Omental fat pad (tissue), 4 donors: Measurements from ENCODE around the gene PTRH1. TPM values are rescaled to one million over a fixed set of nuclear protein-coding genes. Genes with fewer than 3 reads are reported as not detected.

Experiments
- ATAC-seq: fragments of 150-250 bp; one replicate; pipeline ENCODE4 v1.9.1; 2016; ENCODE audit warnings: mild to moderate bottlenecking, moderate library complexity; ENCODE audit not compliant: low FRiP score
- DNase-seq: peaks from one replicate; pipeline ENCODE4 v3.0.0-alpha.2; 2019; ENCODE audit warnings: low spot score
- total RNA-seq, 4 donors: library from RNA; depleted of rRNA; stranded (reverse); fragments of >200 nt; gene quantifications; one replicate each; pipeline ENCODE4 v1.1.0, GENCODE V29; 2016
- TF ChIP-seq, protein P1 (sequence below), 3 donors: fragments of 450-650 bp; IDR thresholded peaks; one replicate each; pipeline ENCODE4 v1.5.1; 2016 to 2017; ENCODE audit warnings: antibody characterized with exemption in 3 of 3, mild to moderate bottlenecking in 3 of 3, moderate library complexity in 2 of 3

The PTRH1 gene
- total RNA-seq, 4 donors from 2014 or later = 13.4 to 33.5 (median 23.6) TPM

DNA sequence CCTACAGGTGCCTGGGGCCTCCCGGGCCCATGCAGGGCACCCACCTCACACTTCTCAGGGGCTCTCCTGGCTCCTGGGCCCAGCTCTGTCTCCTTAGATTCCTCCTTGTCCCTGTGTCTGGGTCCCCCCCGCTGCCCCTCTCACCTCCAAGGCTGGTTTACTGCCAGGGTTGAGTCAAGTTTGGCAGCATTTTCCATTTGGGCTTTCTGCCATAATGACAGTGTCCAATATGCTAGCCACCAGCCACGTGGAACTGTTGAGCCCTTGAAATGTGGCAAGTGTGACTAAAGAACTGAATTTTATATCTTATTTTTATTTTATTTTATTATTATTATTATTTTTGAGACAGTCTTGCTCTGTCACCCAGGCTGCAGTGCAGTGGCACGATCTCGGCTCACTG, 2.3 kb upstream of the PTRH1 start:
- TF ChIP-seq, protein P1, sequence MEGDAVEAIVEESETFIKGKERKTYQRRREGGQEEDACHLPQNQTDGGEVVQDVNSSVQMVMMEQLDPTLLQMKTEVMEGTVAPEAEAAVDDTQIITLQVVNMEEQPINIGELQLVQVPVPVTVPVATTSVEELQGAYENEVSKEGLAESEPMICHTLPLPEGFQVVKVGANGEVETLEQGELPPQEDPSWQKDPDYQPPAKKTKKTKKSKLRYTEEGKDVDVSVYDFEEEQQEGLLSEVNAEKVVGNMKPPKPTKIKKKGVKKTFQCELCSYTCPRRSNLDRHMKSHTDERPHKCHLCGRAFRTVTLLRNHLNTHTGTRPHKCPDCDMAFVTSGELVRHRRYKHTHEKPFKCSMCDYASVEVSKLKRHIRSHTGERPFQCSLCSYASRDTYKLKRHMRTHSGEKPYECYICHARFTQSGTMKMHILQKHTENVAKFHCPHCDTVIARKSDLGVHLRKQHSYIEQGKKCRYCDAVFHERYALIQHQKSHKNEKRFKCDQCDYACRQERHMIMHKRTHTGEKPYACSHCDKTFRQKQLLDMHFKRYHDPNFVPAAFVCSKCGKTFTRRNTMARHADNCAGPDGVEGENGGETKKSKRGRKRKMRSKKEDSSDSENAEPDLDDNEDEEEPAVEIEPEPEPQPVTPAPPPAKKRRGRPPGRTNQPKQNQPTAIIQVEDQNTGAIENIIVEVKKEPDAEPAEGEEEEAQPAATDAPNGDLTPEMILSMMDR (IDR thresholded peaks at IDR 0.05) = no peak
- no peak for DNase-seq
- ATAC-seq = no peak

DNA sequence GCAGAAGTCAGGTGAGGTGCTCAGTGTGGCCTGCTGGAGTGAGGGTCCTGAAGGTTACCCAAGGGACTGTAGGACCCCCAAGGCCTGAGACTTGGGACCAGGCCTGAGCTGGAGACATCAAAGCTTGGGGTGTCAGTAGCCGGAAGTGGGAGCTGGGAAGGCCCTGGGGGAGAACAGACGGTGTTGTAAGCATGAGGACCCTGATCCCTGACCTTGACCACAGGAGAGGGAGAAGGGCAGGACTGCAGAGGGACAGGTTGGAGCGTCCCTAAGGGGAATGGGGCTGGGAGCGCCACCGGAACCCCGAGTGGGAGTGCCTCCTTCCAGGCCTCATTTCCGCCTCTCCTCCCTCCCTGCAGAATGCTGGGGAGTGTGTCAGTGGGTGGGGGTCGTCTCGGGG, 949 bp upstream of the PTRH1 start:
- ATAC-seq (no peak), DNase-seq (no peak)
- TF ChIP-seq, protein P1 (IDR thresholded peaks at IDR 0.05) = no peak

DNA sequence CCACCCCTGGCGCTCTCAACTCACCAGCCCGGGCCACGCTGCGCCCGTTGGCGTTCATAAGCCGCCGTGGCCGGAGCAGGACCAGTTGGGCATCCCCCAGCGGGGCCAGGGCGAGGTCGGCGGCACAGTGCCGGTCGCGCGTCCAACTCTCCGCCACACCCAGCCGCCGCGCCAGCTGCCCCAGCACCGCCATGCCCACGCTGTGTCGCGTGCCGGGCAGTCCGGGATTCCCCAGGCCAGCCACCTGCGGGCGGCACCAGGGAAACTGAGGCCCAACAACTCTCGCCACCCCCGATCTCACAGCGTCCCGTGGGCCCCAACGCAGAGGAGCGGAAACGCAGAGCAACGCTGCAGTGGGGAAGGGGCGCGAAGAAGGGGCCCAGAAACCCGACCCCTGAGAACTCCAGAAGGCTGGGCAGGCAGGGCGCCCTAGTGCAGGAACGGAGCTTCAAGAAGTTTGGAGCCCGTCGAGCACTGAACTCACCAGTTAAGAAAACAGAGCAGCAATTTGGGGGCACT, 453 bp downstream of the PTRH1 start:
- TF ChIP-seq, protein P1 (IDR thresholded peaks at IDR 0.05) = no peak
- ATAC-seq = no peak
- no peak for DNase-seq

DNA sequence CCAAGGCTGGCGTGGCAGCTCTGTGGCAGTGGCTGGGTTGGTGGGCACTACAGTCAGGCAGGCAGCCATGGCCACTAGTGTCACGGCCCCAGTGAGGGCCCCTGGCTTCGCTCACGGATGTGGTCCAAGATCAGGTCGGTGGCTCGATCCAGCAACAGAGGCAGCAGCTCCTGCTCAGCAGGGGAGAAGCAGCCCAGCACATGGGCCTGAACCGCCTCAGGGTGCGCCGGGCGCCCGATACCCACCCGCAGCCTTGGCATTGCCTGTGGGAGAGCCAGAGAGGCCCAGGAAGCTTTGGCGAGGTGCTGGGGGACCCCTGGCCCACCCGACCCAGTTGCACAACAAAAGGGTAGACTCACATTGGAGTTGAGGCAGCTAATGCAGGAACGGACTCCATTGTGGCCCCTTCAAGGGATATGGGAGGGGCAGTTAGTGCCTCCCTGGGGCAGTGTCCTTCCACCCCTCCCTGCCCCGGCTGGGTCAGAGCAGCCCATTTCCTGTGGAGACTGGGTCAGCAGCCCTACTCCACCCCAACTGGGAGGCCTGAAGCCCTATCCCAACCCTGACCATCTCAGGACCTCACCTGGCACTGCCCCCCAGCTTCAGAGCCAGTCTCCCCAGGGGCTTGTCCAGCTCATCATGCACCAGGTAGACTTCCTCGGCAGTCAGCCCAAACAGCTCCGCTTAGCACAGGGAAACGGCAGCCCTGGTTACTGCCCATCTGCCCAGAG, 1.3 kb downstream of the PTRH1 start:
- DNase-seq (no peak), ATAC-seq (no peak)
- TF ChIP-seq, protein P1 (IDR thresholded peaks at IDR 0.05) = no peak

DNA sequence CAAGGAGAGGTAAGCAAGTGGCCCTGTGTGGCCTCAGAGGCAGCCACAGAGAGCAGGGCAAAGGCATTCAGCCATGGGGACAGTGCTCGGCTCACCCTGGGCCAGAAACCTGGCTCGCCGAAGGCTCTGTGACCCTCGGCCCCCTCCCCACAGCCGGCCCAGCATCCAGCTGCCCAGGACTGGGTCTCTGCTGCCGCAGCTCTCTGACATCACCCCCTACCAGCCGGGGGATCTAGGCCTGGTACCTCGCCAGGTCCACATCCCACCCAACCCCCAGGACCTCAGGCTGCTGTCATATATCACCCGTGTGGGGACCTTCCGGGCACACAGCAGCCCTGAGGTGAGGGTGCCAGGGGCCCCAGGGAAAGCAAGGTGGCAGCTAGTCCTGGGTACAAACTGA, 2.6 kb downstream of the PTRH1 start:
- TF ChIP-seq, protein P1 (IDR thresholded peaks at IDR 0.05) = no peak
- DNase-seq (no peak), ATAC-seq (no peak)

DNA sequence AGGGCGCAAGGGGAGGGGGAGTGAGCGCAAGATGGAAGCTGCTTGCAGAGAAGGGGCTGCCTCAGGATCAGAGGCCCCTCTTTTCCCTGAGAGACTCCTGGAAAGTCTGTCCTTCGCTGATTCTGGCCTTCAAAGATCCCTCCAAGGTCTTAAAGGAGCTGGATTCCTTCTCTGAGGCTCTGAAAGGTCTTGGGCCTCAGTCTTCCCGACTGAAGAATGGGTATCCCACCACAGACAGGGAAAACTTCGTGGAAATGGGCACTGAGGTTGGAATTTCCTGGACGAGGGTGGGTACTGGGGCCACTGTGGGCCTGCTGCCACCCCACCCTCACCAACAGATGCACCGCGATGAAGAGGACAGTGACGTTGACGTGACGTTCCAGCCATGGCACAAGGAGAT, 3.1 kb downstream of the PTRH1 start:
- DNase-seq = no peak
- ATAC-seq = no peak
- TF ChIP-seq, protein P1 (IDR thresholded peaks at IDR 0.05) = no peak

DNA sequence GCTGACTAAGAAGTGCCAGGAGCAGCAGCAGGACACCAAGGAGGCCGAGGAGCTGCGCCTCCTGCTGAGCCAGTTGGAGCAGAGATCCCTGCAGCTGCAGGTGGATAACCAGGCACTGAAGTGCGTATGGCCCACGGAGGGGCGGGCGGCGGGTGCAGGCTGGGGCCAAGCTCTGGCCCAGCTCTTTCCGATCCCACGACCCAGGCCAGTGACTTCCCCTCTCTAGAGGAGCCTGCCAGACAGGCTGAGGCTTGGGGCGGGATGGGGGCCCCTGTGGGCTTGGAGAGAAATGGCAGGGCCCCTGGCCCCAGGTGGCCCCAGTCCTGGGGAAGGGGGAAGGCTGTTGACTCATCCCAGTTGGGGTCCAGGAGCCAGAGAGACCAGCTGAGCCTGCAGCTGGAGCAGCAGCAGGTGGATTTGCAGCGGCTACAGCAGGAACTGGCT, 3.6 kb downstream of the PTRH1 start:
- no peak for DNase-seq
- TF ChIP-seq, protein P1 (IDR thresholded peaks at IDR 0.05) = no peak
- ATAC-seq = no peak
